ENCODE results near the gene CCDC159.

Gene CCDC159

GRCh38 chr19:11397089-11397610, 50.8 kb downstream of the CCDC159 start:
- DNase-seq: no peak

GRCh38 chr19:11399667-11400066, 53.3 kb downstream of the CCDC159 start:
- DNase-seq: no peak

GRCh38 chr19:11400798-11401197, 54.5 kb downstream of the CCDC159 start:
- no peak for DNase-seq

- no peak for DNase-seq
Measured at GRCh38 chr19:11401808-11402543, 55.7 kb downstream of the CCDC159 start.

Data from inflammatory macrophage (primary cell).